ENCODE measurements around the gene ERGIC1.
"Not testable (repeated sequence)": the region's sequence is repeated elsewhere in the genome, so short reads cannot be mapped to it uniquely, and the experiment has no call there.

DNA sequence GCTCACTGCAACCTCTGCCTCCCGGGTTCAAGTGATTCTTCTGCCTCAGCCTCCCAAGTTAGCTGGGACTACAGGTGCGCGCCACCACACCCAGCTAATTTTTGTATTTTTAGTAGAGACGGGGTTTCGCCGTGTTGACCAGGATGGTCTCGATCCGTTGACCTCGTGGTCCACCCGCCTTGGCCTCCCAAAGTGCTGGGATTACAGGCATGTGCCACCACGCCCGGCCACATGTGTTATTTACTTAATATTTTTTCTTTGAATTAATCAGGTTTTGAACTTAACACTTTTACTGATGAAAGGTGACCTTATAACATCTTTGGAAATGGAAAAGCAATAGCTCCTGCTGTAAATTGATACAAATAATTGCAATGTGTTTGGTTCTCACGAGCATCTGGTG, 13.5 kb downstream of the ERGIC1 start:
- TF ChIP-seq, protein P1, sequence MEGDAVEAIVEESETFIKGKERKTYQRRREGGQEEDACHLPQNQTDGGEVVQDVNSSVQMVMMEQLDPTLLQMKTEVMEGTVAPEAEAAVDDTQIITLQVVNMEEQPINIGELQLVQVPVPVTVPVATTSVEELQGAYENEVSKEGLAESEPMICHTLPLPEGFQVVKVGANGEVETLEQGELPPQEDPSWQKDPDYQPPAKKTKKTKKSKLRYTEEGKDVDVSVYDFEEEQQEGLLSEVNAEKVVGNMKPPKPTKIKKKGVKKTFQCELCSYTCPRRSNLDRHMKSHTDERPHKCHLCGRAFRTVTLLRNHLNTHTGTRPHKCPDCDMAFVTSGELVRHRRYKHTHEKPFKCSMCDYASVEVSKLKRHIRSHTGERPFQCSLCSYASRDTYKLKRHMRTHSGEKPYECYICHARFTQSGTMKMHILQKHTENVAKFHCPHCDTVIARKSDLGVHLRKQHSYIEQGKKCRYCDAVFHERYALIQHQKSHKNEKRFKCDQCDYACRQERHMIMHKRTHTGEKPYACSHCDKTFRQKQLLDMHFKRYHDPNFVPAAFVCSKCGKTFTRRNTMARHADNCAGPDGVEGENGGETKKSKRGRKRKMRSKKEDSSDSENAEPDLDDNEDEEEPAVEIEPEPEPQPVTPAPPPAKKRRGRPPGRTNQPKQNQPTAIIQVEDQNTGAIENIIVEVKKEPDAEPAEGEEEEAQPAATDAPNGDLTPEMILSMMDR (IDR thresholded peaks at IDR 0.05) = not testable (repeated sequence)
- not testable (repeated sequence) for TF ChIP-seq POLR2A (IDR thresholded peaks at IDR 0.05)

Data from adrenal gland (tissue), 5 donors.